Stomach (tissue), 9 donors: Measurements from ENCODE around the gene USO1. TPM values are rescaled to one million over a fixed set of nuclear protein-coding genes. Genes with fewer than 3 reads are reported as not detected.

ENCODE experiments used
- DNase-seq, 2 donors: peaks; one replicate each; pipeline versions ENCODE4 v3.0.0 to v3.0.0-alpha.2; 2013 to 2019
- H3K27ac ChIP-seq, 5 donors: fragments of 200-600 bp in 4 of 5; sonication (generic) in 4 of 5; one replicate each; pipeline ENCODE4 v1.5.1; 2013 to 2019; ENCODE audit warnings: mild to moderate bottlenecking in 1 of 5, moderate library complexity in 1 of 5
- H3K27me3 ChIP-seq, 3 donors: fragments of 200-600 bp; sonication (generic); one replicate each; pipeline ENCODE4 v1.5.1; 2017 to 2019; ENCODE audit warnings: mixed run types in 1 of 3
- H3K36me3 ChIP-seq, 4 donors: fragments of 200-600 bp; sonication (generic); 1 replicate in 3 of 4; 2 replicates in 1 of 4; pipeline ENCODE4 v1.5.1; 2016 to 2019
- H3K4me1 ChIP-seq, 4 donors: fragments of 200-600 bp; sonication (generic); one replicate each; pipeline ENCODE4 v1.5.1; 2016 to 2019
- H3K4me3 ChIP-seq, 4 donors: fragments of 200-600 bp; sonication (generic) in 3 of 4; one replicate each; pipeline ENCODE4 v1.5.1; 2016 to 2019; ENCODE audit warnings: mild to moderate bottlenecking in 1 of 4
- H3K9me3 ChIP-seq, 4 donors: fragments of 200-600 bp; sonication (generic); one replicate each; pipeline ENCODE4 v1.5.1; 2016 to 2019
- CTCF ChIP-seq, 7 experiments: fragments of 450-650 bp in 4 of 7; fragments of 200-600 bp in 3 of 7; sonication (generic) in 3 of 7; IDR thresholded peaks; one replicate each; pipeline ENCODE4 v1.5.1; 2016 to 2019; ENCODE audit warnings: antibody characterized with exemption in 7 of 7, control low read depth in 2 of 7, mild to moderate bottlenecking in 1 of 7
- EP300 ChIP-seq: sonication (generic); formaldehyde crosslinking; IDR thresholded peaks from one replicate; pipeline ENCODE4 v1.6.1; 2017; ENCODE audit warnings: antibody characterized with exemption
- POLR2A ChIP-seq, 4 donors: fragments of 450-650 bp; IDR thresholded peaks; one replicate each; pipeline ENCODE4 v1.6.1; 2016; ENCODE audit warnings: antibody characterized with exemption in 4 of 4, control low read depth in 2 of 4, mild to moderate bottlenecking in 1 of 4, moderate library complexity in 1 of 4
- POLR2AphosphoS5 ChIP-seq, 3 donors: sonication (generic); formaldehyde crosslinking; IDR thresholded peaks; one replicate each; pipeline ENCODE4 v1.6.1; 2016; ENCODE audit warnings: antibody characterized with exemption in 3 of 3
- WGBS, 5 donors: extraction: QIAGEN DNeasy Blood & Tissue Kit in 3 of 5; methylation state at CpG; one replicate each; pipeline versions ENCODE4 v1.1.5 to v1.1.7; 2013 to 2018; 5-methylcytosine and 5-hydroxymethylcytosine counted together
- intact Hi-C: fragments of 100-400 bp; cut with DNase I; formaldehyde crosslinking; loops from one replicate; pipeline ENCODE4 v1.15.1; 2023; ENCODE audit warnings: low total_unique reads
- polyA plus RNA-seq, 3 donors: library from polyadenylated mRNA; stranded (reverse); fragments of 200-250 nt; gene quantifications; one replicate each; pipeline ENCODE4 v1.2.3, GENCODE V29; 2013
- total RNA-seq, 5 donors: library from RNA; depleted of rRNA; stranded (reverse); fragments of >200 nt; gene quantifications; one replicate each; pipeline versions ENCODE4 v1.1.0 to v1.2.3, GENCODE V29; 2014 to 2016
- donor health status: healthy with polysubstance abuse.
- donor health status: Bipolar disorder and iron deficiency.
- donor health status: healthy.

USO1 gene
- total and polyA plus RNA-seq, 8 donors, result 20.6 to 120 (median 39.1) TPM

- intact Hi-C loops, result loop anchor here (10.0 kb wide), 1 partner anchor 46 kb away; the partner anchor contains the start of gene USO1
- no peak for TF ChIP-seq POLR2A (IDR thresholded peaks at IDR 0.05)
- TF ChIP-seq POLR2AphosphoS5 (IDR thresholded peaks at IDR 0.05), result no peak
- no peak for TF ChIP-seq CTCF (IDR thresholded peaks at IDR 0.05)
- TF ChIP-seq EP300, result no peak
- Histone ChIP-seq H3K4me1 (peaks cover 3 to 5% (median 4%) of the 10 kb centered on the region in 4 donors), H3K27me3 (no peaks in the 10 kb centered on the region), H3K9me3 (no peaks in the 10 kb centered on the region), H3K27ac (no peak overlapping the region), H3K36me3 (no peaks in the 10 kb centered on the region), H3K4me3 (no peak overlapping the region)
- DNase-seq, result no peak
Measured at GRCh38 chr4:75678965-75679364, 45.4 kb upstream of the USO1 start.

- no peaks in the 10 kb centered on the region for H3K27me3 ChIP-seq
- no peaks in the 10 kb centered on the region for H3K4me1 ChIP-seq
- H3K27ac ChIP-seq, result no peak overlapping the region
- 89 to 94% (median 91%) methylated on average over 3 of the region's 3 CpGs for WGBS, 5 donors
- TF ChIP-seq CTCF (IDR thresholded peaks at IDR 0.05), result no peak
- TF ChIP-seq POLR2A (IDR thresholded peaks at IDR 0.05), result no peak
- TF ChIP-seq POLR2AphosphoS5 (IDR thresholded peaks at IDR 0.05), result no peak
- TF ChIP-seq EP300, result no peak
- intact Hi-C loops, result loop anchor here (10.0 kb wide), 1 partner anchor 45 kb away; the partner anchor contains the start of gene USO1
- no peaks in the 10 kb centered on the region for H3K9me3 ChIP-seq
- no peak overlapping the region for H3K4me3 ChIP-seq
- no peaks in the 10 kb centered on the region for H3K36me3 ChIP-seq
- no peak for DNase-seq
Measured at GRCh38 chr4:75679876-75680575, 44.4 kb upstream of the USO1 start.

- Histone ChIP-seq H3K9me3 (no peaks in the 10 kb centered on the region), H3K4me1 (peaks cover 0 to 6% (median 0%) of the 10 kb centered on the region in 4 donors), H3K27ac (no peak overlapping the region), H3K36me3 (no peaks in the 10 kb centered on the region), H3K4me3 (no peak overlapping the region), H3K27me3 (no peaks in the 10 kb centered on the region)
- 93 to 97% (median 95%) methylated on average over 6 of the region's 6 CpGs for WGBS, 5 donors
- intact Hi-C loops, result no loop called here
- TF ChIP-seq EP300, result no peak
- no peak for TF ChIP-seq POLR2AphosphoS5 (IDR thresholded peaks at IDR 0.05)
- no peak for TF ChIP-seq POLR2A (IDR thresholded peaks at IDR 0.05)
- TF ChIP-seq CTCF (IDR thresholded peaks at IDR 0.05), result no peak
- DNase-seq, result no peak
Measured at GRCh38 chr4:75683482-75684155, 40.8 kb upstream of the USO1 start.

- intact Hi-C loops, result no loop called here
- Histone ChIP-seq H3K9me3 (no peaks in the 10 kb centered on the region), H3K4me1 (peaks cover 0 to 6% (median 0%) of the 10 kb centered on the region in 4 donors), H3K27me3 (no peaks in the 10 kb centered on the region), H3K36me3 (no peaks in the 10 kb centered on the region), H3K27ac (no peak overlapping the region), H3K4me3 (no peak overlapping the region)
- no peak for DNase-seq
- WGBS, 5 donors, result 54 to 81% (median 77%) methylated on average over 2 of the region's 2 CpGs
- TF ChIP-seq CTCF (IDR thresholded peaks at IDR 0.05) (no peak), POLR2AphosphoS5 (IDR thresholded peaks at IDR 0.05) (no peak), POLR2A (IDR thresholded peaks at IDR 0.05) (no peak), EP300 (no peak)
Measured at GRCh38 chr4:75685546-75686189, 38.7 kb upstream of the USO1 start.
